Esophagus muscularis mucosa (tissue), 4 donors: ENCODE results near the gene SYNE1. TPM values are rescaled to one million over a fixed set of nuclear protein-coding genes. Genes with fewer than 3 reads are reported as not detected.

ENCODE experiments used
- DNase-seq: peaks from one replicate; pipeline ENCODE4 v3.0.0-alpha.2; 2017; ENCODE audit errors: extremely low spot score
- H3K27ac ChIP-seq, 4 donors: fragments of 200-600 bp; sonication (generic); replicated peaks in 1 of 4; 1 replicate in 3 of 4; 2 replicates in 1 of 4; pipeline ENCODE4 v1.5.1; 2016 to 2019; ENCODE audit warnings: mild to moderate bottlenecking in 1 of 4
- H3K27me3 ChIP-seq, 4 donors: fragments of 200-600 bp; sonication (generic); one replicate each; pipeline versions ENCODE4 v1.5.1 to v1.6.0; 2016 to 2019
- H3K36me3 ChIP-seq, 4 donors: fragments of 200-600 bp; sonication (generic); one replicate each; pipeline ENCODE4 v1.5.1; 2016 to 2019
- H3K4me1 ChIP-seq, 4 donors: fragments of 200-600 bp; sonication (generic); one replicate each; pipeline ENCODE4 v1.5.1; 2016 to 2019
- H3K4me3 ChIP-seq, 4 donors: fragments of 200-600 bp; sonication (generic); 1 replicate in 2 of 4; 2 replicates in 2 of 4; pipeline ENCODE4 v1.5.1; 2016 to 2019; ENCODE audit warnings: mild to moderate bottlenecking in 4 of 4, moderate library complexity in 1 of 4
- H3K9me3 ChIP-seq, 4 donors: fragments of 200-600 bp; sonication (generic); 1 replicate in 3 of 4; 2 replicates in 1 of 4; pipeline ENCODE4 v1.5.1; 2016 to 2019
- EP300 ChIP-seq: sonication (generic); formaldehyde crosslinking; IDR thresholded peaks from one replicate; pipeline ENCODE4 v1.6.1; 2017; ENCODE audit warnings: antibody characterized with exemption
- POLR2A ChIP-seq: fragments of 450-650 bp; IDR thresholded peaks from one replicate; pipeline ENCODE4 v1.6.1; 2017; ENCODE audit warnings: antibody characterized with exemption, moderate library complexity, mild to moderate bottlenecking, low read depth
- POLR2AphosphoS5 ChIP-seq, 2 donors: sonication (generic); formaldehyde crosslinking; IDR thresholded peaks; one replicate each; pipeline ENCODE4 v1.6.1; 2017; ENCODE audit warnings: antibody characterized with exemption in 2 of 2
- WGBS: methylation state at CpG from one replicate; pipeline ENCODE4 v1.1.5; 2018; 5-methylcytosine and 5-hydroxymethylcytosine counted together
- intact Hi-C: fragments of 100-400 bp; cut with DNase I; formaldehyde crosslinking; loops from one replicate; pipeline ENCODE4 v1.15.1; 2023
- total RNA-seq, 4 donors: library from RNA; depleted of rRNA; stranded (reverse); fragments of >200 nt; gene quantifications; one replicate each; pipeline versions ENCODE4 v1.1.0 to v1.2.1, GENCODE V29; 2016
- TF ChIP-seq, protein P1 (sequence below), 3 experiments: fragments of 200-600 bp in 2 of 3; fragments of 450-650 bp in 1 of 3; sonication (generic) in 2 of 3; IDR thresholded peaks; one replicate each; pipeline ENCODE4 v1.5.1; 2017 to 2019; ENCODE audit warnings: antibody characterized with exemption in 3 of 3, mild to moderate bottlenecking in 2 of 3, moderate library complexity in 1 of 3

The SYNE1 gene
- total RNA-seq, 4 donors from 2014 or later = 151 to 196 (median 170) TPM

DNA sequence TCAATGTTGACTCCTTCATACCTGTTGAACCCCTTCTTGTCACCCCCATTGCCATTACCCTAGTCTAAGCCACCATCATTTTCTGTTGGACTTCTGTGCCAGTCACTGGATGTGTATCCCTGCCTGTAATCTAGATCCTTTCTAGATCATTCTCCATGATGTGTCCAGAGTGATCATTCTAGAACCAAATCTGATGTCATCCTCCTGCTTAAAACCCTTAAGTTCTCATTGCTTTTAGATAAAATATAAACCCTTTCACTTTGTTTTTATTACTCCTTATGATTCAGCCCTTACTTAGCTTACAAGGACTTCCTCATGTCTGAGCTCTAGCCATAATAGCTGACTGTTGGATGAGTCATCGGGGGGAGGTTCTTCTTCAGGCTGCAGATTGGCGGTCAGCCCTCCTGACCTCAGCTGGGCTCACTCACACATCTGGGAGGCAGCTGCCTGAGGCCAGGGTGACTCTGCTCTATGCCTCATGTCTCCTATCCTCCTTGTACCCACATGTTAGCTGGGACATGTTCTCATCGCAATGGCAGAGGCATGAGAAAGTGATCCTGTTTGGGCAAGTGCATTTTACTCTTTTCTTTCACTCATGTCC lies 542.1 kb downstream of the SYNE1 start:
- DNase-seq = peak; percentile 92
- H3K4me1 ChIP-seq = peaks cover 0 to 22% (median 14%) of the 10 kb centered on the region in 4 donors
- H3K36me3 ChIP-seq = no peaks in the 10 kb centered on the region
- WGBS = 61% methylated on average over 3 of the region's 3 CpGs
- peak overlapping the region in 3 of 4 donors; percentile 35 to 59 (median 49) for H3K27ac ChIP-seq
- H3K27me3 ChIP-seq = no peaks in the 10 kb centered on the region
- no peaks in the 10 kb centered on the region for H3K9me3 ChIP-seq
- intact Hi-C loops = no loop called here
- peak; percentile 54 to 55 for TF ChIP-seq POLR2AphosphoS5 (IDR thresholded peaks at IDR 0.05)
- TF ChIP-seq, protein P1, sequence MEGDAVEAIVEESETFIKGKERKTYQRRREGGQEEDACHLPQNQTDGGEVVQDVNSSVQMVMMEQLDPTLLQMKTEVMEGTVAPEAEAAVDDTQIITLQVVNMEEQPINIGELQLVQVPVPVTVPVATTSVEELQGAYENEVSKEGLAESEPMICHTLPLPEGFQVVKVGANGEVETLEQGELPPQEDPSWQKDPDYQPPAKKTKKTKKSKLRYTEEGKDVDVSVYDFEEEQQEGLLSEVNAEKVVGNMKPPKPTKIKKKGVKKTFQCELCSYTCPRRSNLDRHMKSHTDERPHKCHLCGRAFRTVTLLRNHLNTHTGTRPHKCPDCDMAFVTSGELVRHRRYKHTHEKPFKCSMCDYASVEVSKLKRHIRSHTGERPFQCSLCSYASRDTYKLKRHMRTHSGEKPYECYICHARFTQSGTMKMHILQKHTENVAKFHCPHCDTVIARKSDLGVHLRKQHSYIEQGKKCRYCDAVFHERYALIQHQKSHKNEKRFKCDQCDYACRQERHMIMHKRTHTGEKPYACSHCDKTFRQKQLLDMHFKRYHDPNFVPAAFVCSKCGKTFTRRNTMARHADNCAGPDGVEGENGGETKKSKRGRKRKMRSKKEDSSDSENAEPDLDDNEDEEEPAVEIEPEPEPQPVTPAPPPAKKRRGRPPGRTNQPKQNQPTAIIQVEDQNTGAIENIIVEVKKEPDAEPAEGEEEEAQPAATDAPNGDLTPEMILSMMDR (IDR thresholded peaks at IDR 0.05) = no peak
- no peak overlapping the region for H3K4me3 ChIP-seq

DNA sequence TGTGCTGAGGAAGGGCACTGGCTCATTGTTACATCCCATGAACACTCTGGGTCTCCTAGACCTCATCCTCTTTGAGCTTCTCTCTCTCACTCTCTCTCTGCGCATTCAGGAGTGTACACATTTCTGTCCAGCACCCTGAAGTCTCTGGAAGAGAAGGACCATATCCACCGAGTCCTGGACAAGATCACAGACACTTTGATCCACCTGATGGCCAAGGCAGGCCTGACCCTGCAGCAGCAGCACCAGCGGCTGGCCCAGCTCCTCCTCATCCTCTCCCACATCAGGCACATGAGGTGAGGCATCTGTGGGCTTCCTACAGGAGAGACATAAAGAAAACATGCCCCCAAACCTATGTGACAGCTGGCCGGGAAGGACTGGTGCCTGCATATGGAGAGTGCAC lies 542.9 kb downstream of the SYNE1 start:
- no peak overlapping the region for H3K4me3 ChIP-seq
- intact Hi-C loops = no loop called here
- peaks cover 0 to 16% (median 9%) of the 10 kb centered on the region in 4 donors for H3K4me1 ChIP-seq
- TF ChIP-seq, protein P1 (IDR thresholded peaks at IDR 0.05) = no peak
- no peak for TF ChIP-seq POLR2AphosphoS5 (IDR thresholded peaks at IDR 0.05)
- no peak for TF ChIP-seq POLR2A
- no peak for TF ChIP-seq EP300
- no peaks in the 10 kb centered on the region for H3K9me3 ChIP-seq
- peak overlapping the region in 1 of 4 donors; percentile 59 for H3K27ac ChIP-seq
- WGBS = 89% methylated on average over 2 of the region's 4 CpGs
- H3K36me3 ChIP-seq = no peaks in the 10 kb centered on the region
- DNase-seq = no peak
- H3K27me3 ChIP-seq = no peaks in the 10 kb centered on the region

DNA sequence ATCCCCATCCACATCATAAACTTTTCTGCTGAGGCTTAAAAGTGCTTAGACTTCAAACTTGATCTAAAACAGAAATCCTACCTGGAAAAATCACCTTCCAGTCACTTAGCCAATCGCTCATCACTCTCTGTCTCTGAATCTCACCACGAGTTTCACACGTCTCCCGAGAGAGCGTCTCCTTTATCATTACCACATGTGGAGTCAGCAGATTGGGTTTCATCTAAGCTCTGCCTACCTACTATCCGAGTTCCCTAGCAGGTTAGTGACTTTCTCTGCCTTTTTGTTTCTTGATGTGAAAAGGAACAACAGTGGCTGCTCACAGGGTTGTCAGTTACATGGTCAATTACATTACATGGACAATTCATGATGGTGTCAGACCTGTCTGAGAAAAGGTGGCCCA lies 543.5 kb downstream of the SYNE1 start:
- no peaks in the 10 kb centered on the region for H3K27me3 ChIP-seq
- intact Hi-C loops = no loop called here
- H3K36me3 ChIP-seq = no peaks in the 10 kb centered on the region
- no peak for TF ChIP-seq POLR2A
- no peak for TF ChIP-seq EP300
- TF ChIP-seq POLR2AphosphoS5 (IDR thresholded peaks at IDR 0.05) = no peak
- TF ChIP-seq, protein P1 (IDR thresholded peaks at IDR 0.05) = no peak
- WGBS = 70% methylated on average over 6 of the region's 6 CpGs
- H3K4me1 ChIP-seq = peaks cover 0 to 16% (median 9%) of the 10 kb centered on the region in 4 donors
- no peaks in the 10 kb centered on the region for H3K9me3 ChIP-seq
- no peak for DNase-seq
- no peak overlapping the region for H3K27ac ChIP-seq
- H3K4me3 ChIP-seq = no peak overlapping the region

DNA sequence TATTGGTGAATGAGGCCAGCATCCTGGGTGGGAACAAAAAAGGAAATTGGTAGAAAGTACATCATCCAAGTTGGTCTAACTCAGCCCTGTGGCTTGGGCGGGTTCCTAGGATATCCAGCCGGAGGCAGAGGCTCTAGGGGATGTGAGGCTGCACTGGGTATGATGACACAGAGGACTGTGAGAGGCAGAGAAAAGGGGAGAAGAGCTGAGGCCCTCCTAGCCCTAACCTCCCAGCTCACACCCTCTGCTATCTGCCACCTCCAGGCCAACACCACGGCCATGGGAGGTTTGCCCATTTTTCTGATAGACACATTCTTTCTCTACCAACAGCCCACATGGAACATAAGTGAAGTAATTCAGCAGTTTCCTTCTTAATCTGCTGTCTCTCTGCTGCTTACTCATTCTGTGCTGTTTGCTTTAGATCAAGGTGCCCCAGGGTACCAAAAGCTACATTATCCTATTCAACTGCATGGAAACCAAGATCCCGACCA lies 545.3 kb downstream of the SYNE1 start:
- H3K27me3 ChIP-seq = no peaks in the 10 kb centered on the region
- H3K4me1 ChIP-seq = peaks cover 0 to 16% (median 9%) of the 10 kb centered on the region in 4 donors
- H3K36me3 ChIP-seq = no peaks in the 10 kb centered on the region
- no peak overlapping the region for H3K27ac ChIP-seq
- H3K4me3 ChIP-seq = no peak overlapping the region
- DNase-seq = no peak
- TF ChIP-seq POLR2A (no peak), EP300 (no peak), POLR2AphosphoS5 (IDR thresholded peaks at IDR 0.05) (no peak)
- TF ChIP-seq, protein P1 (IDR thresholded peaks at IDR 0.05) = no peak
- intact Hi-C loops = no loop called here
- WGBS = 87% methylated on average over 4 of the region's 4 CpGs
- H3K9me3 ChIP-seq = no peaks in the 10 kb centered on the region

DNA sequence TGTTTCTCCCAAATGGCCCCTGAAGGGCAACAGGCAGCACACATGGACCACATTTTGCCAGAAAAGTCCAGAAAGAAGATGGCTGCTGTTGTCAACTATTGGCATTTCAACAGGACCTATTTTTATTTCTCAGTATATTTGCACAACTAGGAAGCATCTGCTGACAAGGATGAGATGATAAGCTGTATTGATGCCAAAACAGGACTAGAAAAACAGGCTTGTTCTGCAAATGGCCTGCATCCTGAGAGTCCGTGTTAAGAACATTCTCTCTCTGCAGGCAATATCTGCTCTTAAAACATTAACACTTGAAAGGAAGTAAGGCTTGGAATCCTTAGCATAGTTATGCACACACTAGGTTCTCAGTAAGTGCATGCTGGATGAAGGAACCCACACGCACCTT lies 546.0 kb downstream of the SYNE1 start:
- WGBS = 62% methylated on average over 2 of the region's 2 CpGs
- Histone ChIP-seq H3K4me1 (peaks cover 0 to 16% (median 9%) of the 10 kb centered on the region in 4 donors), H3K27me3 (no peaks in the 10 kb centered on the region), H3K9me3 (no peaks in the 10 kb centered on the region), H3K36me3 (no peaks in the 10 kb centered on the region), H3K27ac (no peak overlapping the region), H3K4me3 (no peak overlapping the region)
- intact Hi-C loops = no loop called here
- no peak for TF ChIP-seq POLR2A
- no peak for TF ChIP-seq EP300
- TF ChIP-seq POLR2AphosphoS5 (IDR thresholded peaks at IDR 0.05) = no peak
- TF ChIP-seq, protein P1 (IDR thresholded peaks at IDR 0.05) = no peak
- DNase-seq = no peak
